Limb (tissue), 2 donors: ENCODE measurements around the gene UMAD1.

Source experiments
- DNase-seq, 2 donors: peaks; one replicate each; pipeline ENCODE4 v3.0.0-alpha.2; 2016; ENCODE audit errors: extremely low spot score in 2 of 2

UMAD1 gene

DNA sequence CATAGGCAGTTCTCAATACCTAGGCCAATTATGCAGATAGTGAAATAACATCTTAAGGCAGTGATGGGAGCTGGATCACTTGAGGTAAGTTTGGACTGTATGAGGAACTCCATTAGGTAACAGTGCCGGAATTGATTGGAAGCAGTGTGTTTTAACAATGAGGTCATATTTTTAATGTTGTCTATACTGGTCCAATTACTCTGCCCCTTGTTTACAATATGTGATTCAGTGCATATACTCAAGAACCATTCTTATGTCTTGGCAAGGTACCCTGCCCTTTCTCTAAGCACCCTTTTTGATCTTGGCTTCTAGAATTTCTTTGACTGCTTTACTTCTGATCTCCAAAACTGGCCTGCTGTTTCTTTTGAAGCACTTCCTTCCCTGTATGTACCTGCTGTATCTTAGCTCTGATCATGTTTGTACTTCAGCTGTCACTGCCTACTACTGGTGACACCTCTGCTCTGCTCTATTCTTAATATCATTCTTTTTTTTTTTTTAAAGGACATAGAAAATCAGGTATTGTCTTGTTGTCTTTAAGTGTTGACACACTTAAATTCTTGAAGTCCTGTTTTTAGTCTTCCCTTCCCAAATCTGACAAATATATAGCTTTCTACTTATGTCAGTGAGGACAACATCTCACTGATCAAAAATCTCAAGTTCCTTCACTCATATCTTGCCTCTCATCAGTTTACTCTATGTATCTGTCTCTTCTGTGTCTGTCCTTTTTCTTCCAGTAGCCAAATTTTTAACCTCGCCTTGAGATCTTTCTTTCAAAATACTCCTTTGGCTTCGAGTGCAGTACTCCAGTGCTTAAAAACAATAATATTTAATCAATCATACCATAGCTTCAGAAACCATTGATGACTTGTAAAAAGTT lies 124.2 kb downstream of the UMAD1 start:
- DNase-seq: no peak

GRCh38 chr7:7765422-7765821 lies 124.9 kb downstream of the UMAD1 start:
- DNase-seq: no peak

- no peak for DNase-seq
These were observed 126.1 kb downstream of the UMAD1 start for GRCh38 chr7:7766671-7767070.

- DNase-seq: no peak
These were observed 128.6 kb downstream of the UMAD1 start for GRCh38 chr7:7768977-7769709.

DNA sequence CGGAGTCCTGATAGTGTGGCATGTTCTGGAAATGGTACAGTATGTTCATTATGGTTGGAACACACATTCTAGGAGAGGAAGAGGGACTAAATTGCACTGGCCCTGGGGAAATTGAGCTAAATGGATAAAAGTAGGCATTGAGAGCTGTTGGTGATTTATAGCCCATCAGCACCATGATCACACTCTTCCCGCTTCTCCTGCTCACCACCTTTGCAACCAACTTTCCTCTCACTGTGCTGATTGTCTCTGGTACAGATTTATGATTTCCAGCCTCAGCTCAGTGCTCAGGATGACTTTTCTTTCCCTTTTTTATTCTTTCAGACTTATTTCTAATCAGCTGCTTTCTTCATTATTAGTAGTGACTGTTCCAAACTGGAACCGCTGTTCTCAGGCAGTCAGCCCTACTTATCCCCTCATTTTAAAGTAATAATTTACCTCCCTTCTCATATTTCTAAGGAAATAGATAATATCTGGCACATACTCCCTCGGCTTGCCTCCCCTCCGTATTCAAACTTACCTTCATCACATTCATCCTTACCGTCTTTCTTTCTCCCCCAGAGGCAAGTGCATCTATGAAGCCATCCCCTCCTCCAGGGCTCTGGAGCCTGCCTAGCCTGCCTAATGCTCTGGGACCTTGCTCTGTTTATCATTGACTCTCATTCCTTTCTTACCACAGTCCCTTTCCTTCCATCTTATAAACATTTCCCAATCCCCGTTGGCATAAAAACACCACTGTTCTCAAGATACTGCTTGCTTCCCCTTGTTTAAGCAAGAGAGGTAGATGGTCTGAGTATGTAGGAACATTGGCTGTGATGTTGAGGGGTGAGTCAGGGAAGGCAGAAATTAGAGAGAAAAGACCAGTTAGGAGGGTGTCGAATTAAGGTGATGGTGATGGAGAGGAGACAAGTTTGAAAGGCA lies 129.4 kb downstream of the UMAD1 start:
- DNase-seq: no peak

- no peak for DNase-seq
These were observed 130.9 kb downstream of the UMAD1 start for GRCh38 chr7:7771452-7771851.

DNA sequence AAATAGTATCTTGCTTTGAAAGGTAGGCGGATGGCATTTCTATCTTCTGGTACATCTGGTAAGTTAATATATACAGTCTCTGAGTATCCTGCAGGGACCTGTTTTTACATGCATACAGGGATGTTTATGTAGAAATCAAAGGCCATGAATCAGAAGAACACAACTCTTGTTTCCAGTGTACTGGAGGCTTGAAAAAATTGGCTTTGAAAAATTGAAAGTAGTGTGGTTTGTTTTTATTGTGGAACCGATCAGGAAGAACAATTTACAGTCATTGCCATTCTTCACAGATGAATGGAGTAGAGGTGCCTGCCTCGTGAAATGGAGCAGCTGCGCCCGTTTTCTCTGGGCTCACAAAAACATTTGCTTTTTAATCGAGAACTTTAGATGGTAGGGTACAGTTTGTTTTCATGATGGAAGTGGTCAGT lies 131.9 kb downstream of the UMAD1 start:
- no peak for DNase-seq

DNA sequence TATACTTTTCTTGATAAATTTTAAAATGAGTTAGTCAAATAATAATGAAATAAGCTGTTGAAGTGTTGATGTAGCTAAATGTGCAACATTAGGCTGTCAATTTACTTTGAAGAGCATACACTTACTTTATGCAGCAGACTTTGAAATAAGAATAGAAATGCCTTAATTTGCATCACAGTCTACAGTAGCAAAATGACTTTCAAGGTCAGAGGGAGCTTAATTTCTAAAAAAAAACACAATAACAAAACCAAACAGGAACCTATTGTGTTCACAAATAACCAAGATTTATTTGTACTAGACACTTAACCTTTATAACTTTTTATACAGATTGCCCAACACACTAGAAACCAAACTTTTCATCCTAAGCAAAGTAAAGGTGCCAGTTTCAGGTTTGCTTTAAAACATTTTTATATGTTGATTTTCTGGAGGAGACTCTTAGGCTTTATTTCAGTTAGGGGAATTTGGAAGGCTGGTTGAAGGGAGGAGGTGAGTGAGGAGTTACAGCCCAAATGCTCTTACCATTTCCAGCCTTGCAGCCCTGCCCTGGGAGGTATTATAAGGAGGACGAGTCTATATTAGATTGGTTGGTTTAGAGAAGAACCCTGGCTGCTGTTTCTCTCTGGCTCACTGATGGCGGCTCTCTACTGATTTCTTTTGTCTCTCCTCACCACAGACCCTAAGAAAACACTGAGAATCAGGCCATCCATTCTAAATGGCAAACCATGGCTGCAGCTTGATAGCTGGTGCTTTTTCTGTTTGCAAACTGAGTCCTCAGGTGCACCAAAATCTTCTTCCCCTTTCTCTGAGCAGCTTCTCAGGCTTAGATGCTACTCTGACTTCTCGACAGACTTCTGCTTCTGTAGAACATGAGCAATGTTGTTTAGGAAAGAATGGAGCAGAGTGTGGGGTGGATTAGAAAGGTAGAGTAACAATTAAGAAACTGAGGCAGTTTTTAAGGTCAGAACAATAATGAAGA lies 133.1 kb downstream of the UMAD1 start:
- no peak for DNase-seq

- DNase-seq: no peak
These were observed 139.3 kb downstream of the UMAD1 start for GRCh38 chr7:7779888-7780287.

DNA sequence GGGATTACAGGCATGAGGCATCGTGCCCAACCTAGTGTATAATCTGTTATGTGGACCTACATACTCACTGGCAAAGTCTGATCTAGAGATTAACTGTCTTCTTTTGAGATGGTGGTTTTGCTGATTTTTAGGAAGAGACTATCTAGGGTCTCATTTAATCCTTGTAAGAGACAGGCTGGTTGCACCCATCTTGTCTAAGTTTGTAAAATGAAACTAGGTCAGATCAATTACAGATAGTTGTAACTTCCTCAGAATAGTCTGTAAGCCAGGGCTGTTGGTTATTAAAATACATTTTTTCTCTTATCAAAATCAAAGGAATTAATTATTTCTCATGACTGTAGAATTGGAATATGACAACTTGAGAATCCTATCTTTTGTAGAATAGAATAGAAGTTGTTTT lies 142.4 kb downstream of the UMAD1 start:
- DNase-seq: no peak

DNA sequence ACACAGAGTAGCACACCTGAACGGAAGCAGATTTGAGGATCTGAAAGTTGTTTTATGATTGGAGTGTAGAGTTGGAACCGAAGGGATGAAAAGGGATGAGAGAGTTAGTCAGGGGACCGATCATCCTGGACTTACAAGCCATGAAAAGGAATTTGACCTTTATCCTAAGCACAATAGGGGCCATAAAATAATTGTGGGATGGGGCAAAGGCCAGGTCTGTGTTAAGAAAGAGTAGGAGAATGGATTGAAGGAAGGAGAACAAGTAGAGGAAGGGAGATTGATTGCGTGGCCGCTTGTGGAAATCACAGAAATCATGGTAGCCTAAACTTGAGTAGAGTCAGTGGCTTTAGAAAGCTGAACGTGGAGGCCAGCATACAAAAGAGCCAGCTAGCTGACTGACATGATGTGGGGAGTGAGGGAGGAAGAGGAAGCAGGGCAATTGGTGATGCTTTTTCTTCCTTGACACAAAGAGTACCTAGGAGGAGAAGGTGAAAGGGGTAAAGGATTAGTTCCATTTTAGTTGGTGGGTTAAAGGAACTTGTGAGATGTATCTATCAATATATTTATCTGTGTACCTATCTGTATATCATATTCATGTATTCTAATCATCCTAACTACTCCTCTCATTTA lies 144.9 kb downstream of the UMAD1 start:
- DNase-seq: no peak

GRCh38 chr7:7786595-7786994 lies 146.0 kb downstream of the UMAD1 start:
- DNase-seq: no peak

DNA sequence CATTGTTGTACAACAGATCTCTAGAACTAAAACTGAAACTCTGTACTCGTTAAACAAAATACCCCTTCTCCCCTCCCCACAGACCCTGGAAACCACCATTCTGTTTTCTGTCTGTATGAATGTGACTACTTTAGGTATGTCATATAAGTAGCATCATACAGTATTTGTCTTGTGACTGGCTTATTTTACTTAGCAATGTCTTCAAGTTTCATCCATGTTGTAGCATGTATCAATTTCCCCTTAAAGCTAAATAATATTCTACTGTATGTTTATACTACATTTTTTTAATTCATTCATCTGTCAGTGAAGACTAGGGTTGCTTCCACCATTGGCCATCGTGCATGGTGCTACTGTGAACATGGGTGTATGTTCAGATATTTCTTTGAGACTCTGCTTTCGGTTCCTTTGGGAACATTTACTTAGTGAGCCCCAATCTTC lies 149.0 kb downstream of the UMAD1 start:
- no peak for DNase-seq

DNA sequence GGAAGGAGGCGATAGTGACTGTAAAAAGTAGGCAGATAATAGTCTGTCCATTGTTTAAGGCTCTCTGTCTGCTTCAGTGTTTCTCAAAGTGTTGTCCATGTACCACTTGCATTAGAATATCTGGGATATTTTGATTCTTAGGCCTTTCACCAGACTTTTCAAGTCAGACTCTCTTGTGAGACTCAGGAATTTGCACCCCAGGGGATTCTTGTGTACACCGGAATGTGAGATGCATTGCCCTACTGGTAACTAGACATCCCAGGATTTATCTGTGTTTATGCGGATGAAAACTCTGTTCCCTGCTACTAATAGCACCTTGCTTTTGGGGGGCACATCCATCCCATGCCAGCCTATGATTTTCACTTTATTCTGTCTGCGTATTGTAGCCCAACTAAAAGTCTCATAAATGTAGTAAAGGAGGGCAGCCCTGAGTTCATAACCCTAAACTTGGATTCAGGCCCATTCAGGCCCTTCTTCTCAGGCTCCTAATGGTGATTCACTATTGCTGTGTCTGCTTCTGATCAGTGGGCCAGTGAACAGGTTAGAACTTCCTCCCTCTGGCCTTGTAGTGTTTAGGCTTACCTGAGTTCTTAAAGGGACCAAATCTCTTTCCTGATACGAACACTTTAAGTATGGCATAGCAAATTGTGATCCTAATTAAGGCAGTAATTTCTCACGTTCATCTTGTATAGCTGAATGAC lies 149.6 kb downstream of the UMAD1 start:
- DNase-seq: no peak

DNA sequence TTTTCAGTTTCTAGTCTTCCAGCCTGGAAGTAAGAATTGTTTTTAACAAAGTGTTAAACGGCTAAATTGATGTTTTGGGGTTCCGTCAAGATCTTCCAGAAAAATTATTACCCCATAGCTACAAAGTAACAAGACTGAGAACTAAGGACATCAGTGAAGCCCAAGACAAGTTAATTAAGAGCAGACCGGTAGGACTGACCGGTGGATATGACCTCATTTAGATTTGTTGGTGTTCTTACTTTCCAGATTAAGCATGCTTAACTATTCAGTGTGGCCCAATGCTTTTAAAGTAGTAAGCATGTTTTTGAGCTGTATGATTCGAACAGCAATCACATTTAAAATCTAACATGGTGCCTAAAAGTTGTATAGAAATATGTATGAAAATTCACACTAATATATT lies 151.0 kb downstream of the UMAD1 start:
- no peak for DNase-seq

DNA sequence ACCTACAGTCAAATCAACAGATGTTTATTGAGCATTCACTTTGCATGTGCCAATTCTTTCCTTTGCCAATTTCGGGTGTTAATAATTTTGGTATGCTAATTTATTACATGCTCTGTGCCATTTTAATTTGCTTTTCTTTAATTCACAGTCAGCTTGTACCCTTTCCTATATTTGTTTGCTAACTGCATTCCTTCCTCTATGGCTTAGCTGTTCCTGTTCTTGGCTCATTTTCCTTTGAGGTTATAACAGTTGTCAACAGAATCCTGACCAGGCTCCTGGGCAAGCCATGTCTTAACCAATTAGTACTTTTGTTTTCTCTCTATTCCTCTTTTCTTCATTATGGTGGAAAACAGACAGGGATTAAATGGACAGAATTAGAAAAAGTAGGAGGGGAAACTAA lies 151.5 kb downstream of the UMAD1 start:
- DNase-seq: no peak

DNA sequence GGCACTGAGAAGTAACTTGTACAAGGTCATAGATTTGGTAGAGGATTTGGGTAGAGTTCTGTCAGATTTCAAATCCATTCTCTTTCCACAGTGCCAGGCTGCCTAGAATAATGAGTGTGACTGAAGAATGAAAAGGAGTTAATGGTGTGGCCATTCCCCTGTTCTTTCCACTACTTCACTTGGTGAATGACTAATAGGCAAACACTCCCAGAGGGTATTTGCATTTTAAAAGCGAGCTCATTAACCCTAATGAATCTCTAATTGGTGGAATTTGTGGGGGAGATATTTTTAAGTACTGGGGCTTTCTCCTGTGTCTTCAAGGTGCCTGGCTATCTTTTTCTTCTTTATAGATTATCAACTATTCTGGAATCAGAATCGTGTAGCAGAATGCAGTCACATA lies 152.7 kb downstream of the UMAD1 start:
- DNase-seq: no peak

DNA sequence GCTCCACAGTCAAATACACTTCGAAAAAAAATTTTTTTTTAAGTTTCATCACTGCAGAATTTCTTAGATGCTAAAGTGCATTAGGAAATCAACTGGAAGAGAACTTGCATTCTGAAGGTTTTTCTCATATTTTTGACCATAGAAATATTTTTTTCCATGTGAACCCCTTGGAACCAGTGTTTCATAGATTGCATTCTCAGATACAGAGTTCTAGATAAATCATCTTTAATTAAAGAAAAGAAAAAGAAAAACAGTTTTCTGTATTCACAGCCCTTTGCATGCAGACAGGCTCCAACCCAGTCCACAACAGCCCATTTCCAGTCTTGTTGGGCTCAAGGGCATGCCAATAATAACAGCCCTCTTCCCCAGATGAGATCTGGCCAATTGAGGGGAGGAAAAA lies 153.4 kb downstream of the UMAD1 start:
- no peak for DNase-seq

DNA sequence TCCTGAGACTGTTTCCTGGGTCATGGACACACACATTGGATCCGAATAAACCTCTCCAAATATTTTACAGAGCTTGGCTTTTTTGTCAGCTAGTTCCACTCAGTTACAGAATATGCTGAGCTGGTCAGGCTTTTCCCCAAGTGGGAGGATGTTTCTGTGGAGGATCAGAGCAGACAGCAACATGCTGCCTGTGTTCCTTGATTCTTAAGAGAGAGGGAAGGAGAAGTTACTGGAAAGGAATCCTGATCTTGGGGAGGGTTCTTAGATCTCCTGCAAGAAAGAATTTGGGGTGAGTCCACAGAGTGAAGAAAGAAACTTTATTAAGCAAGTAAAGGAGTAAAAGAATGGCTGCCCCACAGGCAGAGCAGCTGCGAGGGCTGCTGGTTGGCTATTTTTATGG lies 154.7 kb downstream of the UMAD1 start:
- no peak for DNase-seq
